ENCODE measurements around the gene MRM1.

The MRM1 gene

GRCh38 chr17:36657763-36658490, 56.5 kb downstream of the MRM1 start:
- Histone ChIP-seq H3K4me3 (peak overlapping the region; percentile 10 to 38 (median 16)), H3K27ac (peak overlapping the region in 1 of 21 experiments; percentile 46)

Data from skin epidermis (tissue), 12 donors.